Activated CD4-positive, alpha-beta T cell treated with anti-CD3 and anti-CD28 coated beads, Interleukin-2, amount 50 U/mL, for 48 hours (primary cell): Measurements from ENCODE around the gene MILR1.
"Not testable (repeated sequence)": the region's sequence is repeated elsewhere in the genome, so short reads cannot be mapped to it uniquely, and the experiment has no call there.

Experiments
- DNase-seq, 2 experiments: peaks; one replicate each; pipeline ENCODE4 v3.0.0-alpha.2; 2020

MILR1 gene, protein sequence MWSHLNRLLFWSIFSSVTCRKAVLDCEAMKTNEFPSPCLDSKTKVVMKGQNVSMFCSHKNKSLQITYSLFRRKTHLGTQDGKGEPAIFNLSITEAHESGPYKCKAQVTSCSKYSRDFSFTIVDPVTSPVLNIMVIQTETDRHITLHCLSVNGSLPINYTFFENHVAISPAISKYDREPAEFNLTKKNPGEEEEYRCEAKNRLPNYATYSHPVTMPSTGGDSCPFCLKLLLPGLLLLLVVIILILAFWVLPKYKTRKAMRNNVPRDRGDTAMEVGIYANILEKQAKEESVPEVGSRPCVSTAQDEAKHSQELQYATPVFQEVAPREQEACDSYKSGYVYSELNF

DNA sequence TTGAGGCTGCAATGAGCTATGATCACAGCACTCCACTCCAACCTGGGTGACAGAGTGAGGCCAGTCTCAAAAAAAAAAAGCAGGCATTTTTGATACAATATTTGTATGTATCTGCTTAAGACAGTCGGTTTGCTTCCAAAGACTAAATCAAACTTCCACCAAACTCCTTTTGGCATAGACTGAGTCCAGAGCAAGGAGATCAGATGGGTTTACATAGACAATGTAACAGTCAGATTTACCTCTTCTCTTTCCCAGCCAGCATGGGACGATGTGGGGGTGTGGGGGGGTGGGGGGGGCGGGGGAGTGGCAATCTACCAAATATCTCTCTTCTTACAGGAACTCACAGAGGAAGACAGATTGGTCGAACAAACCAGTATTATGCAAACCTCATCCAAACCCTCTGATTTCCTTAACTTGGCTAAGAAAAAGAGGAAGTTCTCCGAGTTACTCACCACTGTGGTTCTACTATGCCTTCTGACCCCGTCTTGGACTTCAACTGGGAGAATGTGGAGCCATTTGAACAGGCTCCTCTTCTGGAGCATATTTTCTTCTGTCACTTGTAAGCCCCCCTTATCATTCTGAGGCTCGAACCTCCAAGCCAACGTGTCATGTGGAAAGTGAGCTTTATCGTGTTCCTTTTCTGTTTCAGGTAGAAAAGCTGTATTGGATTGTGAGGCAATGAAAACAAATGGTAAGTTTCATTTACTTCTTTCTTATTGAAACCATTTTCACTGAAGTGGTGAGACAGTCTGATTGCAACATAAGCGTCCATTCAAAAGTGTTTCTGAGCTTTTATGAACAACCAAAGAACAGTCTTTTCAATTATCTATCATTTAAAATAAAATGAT, at the start of gene MILR1:
Gene MILR1 (plus strand): TSS at position 451 of the 848 bp plus-strand sequence. CDS start 54 bp downstream, at position 505.
- no peak for DNase-seq

DNA sequence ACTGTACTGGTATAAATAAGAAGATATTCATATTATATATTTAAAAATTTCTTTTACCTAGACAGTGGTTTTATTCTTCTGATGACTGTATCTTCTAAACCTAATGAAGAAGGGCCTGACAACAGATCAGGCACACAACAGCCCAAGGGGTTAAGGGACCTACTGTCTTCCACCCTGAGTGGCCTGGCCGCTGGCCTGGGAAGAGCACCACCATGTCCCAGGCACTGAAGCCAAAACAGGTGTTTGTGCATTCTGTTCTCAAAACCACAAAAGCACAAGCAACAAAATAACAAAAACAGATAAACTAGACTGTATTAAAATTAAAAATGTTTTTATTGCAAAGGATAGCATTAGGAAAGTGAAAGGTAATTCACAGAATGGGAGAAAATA, 49.2 kb upstream of the MILR1 start:
- DNase-seq: no peak

DNA sequence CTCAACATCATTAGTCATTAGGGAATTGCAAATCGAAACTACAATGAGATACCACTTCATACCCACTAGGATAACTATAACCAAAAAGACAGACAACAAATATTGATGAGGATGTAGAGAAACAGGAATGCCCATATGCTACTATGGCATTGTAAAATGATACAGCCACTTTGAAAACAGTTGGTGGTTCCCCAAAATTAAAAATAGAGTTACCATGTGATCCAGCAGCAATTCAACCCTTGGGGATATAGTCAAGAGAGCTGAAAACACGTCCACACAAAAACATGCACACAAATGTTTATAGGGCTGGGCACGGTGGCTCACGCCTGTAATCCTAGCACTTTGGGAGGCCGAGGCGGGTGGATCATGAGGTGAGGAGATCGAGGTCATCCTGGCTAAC, 48.3 kb upstream of the MILR1 start:
- DNase-seq: no peak

DNA sequence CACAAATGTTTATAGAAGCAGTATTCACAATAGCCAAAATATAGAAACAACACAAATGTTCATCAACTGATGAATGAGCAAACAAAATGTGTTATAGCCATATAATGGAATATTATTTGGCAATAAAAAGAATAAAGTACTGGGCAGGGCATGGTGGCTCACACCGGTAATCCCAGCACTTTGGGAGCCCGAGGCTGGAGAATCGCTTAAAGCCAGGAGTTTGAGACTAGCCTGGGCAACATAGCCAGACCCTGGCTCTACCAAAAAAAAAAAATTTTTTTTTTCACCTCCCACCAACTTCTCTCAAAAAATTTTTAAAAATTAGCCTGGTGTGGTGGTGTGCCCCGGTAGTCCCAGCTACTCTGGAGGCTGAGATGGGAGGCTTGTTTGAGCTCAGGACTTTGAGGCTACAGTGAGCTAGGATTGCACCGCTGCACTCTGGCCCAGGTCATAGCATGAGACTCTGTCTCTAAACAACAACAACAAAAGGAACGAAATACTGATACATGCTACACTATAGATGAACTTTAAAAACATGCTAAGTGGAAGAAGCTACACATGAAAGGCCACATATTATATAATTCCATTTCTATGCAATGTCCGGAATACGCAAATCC, 47.6 kb upstream of the MILR1 start:
- no peak for DNase-seq

DNA sequence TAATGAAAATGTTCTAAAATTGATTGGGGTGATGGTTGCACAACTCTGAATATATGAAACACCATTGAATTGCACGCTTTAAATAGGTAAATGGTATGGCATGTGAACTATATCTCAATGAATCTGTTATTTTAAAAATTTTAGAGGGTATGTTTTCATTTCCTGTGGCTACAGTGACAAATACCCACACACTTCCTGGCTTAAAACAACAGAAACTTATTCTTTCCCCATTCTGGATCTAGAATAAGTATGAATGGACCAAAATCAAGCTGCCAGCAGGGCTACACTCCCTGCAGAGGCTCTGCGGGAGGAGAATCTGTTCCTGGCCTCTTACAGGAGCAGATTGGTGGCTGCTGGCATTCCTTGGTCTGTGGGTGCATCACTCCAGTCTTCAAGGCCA, 47.0 kb upstream of the MILR1 start:
- DNase-seq: no peak

DNA sequence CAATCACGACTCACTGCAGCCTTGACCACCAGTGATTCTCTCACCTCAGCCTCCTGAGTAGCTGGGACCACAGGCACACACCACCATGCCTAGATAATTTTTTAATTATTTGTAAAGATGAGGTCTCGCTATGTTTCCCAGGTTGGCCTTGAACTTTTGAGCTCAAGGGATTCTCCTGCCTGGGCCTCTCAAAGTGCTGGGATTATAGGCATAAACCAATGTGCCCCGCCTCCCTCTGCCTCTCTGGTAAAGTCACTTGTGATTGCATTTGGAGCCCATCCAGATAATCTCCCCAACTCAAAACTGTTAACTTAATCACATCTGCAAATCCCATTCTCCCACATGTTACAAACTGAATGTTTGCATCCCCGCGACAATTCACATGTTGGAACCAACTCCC, 46.4 kb upstream of the MILR1 start:
- no peak for DNase-seq

DNA sequence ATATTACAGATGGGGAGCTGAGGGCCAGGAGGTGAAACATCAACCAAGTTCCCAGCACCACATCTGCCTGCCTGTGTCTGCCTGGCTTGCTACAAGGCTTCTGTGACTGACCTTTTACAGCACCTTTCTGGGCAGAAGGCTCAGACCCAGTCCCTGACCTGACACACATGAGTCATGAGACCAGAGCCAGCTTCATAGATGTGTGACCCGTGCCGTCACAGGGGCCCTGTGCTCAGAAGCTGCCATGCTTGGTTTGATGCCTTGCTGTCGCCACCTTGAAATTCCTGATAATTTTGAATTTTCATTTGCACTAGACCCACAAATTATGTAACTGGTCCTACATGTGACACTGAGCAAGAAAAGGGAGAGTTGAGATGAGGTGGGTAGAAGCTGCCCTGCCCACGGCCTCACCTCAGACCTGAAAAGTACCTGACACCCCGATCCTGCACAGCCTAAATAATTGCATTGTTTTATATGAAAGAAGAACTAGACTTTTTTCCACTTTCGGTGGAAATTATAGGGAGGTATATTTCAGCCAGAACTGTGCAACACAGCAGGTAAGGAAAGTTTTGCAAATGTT, 44.9 kb upstream of the MILR1 start:
- no peak for DNase-seq

DNA sequence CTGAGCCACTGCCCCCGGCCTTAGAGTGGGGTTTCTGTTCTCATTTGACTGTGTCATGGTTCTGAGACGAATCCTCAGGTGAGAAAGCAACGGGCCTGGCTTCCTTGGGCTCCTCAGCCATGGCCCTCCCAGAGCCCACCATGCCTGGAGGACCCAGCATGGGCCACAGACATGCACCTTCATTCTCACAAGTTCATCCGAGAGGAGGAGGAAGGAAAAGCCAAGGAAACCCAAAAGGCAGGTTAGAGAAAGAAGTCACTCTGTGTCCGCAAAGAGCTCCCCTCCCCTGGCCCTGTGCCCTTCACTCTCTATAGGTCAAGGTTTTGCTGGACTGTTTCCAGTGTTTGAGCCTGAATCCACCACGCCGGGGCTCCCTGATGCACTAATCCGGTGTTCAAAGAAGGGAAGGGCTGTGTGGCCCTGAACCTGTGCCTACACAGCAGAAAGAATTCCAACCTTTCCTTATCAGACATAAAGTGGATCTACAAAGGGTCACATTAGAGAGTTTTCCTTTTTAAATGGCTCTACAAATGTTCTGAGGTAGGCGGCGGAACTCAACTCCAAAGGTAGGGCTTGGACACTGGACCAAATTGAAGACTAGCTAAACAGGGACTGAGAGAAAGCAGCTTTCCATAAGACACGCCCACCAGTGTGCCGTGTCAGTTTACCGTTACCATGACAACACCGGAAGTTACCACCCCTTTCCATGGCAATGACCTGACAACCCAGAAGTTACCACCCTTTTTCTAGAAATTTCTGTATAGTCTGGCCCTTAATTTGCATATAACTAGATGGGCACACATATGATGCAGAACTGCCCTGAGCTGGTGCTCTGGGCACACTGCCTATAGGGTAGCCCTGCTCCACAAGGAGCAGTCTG, 42.4 kb upstream of the MILR1 start:
- DNase-seq: no peak

DNA sequence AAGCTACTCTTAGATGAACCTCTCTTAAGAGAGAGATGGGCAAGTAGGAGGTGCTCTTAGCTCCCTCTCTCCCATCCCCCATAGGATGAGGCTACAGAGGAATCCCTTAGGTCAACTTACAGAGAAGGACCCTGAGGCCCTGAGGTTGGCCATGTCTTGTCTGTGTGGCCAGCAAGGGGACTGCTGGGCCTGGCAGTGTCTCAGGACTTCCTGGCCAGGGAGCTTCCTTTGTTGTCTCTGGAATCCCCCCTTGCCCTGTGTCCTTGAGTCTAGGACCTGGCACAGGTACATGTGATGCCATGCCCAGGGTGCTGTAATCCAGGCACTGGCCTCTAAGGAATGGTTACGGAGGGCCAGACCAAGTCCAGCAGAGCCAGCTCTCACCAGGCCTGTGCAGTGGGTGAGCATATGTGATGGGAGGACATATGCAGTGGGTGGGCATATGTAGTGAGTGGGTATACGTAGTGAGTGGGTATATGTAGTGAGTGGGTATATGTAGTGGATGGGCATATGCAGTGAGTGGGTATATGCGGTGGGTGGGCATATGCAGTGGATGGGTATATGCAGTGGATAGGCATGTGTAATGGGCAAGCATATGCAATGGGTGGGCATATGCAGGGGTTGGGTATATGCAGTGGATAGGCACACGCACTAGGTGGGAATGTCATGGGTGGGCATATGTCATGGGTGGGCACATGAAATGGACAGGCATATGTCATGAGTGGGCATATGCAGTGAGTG, 38.0 kb upstream of the MILR1 start:
- DNase-seq: no peak

DNA sequence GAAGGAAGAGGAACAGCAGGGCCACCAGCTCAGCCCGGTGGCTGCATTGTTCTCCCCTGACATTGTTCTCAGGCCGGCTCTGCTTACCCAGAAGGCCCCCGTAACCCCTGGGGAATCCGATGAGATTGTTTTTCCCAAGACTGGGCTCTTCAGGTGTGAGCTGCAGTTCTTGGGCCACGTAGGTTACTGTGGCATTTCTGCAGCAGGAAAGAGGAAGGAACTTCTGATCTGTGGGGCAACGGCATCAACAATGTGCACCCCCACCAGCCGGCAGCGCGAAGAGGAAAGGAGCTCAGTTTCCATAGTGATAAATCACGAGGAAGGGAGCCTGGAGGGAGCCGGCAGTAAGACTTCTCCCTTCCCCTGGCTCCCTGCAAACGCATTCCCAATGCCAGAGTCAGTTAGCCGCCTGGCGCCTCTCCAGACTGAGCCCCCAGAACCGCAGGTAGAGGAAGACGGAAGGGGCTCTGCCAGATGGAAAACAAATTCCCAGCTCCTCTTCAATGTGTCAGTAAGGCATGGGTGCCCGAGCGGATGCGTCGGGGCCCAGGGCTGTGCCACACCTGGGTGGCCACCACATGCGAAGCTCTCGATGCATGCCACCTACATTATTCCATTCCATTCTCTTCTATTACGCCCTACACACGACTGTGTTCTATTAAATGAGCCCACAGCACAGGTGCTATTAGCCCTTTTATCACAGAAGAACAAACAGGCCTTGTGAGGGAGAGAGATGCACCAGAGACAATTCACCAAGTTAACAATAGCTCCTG, 36.7 kb upstream of the MILR1 start:
- no peak for DNase-seq

DNA sequence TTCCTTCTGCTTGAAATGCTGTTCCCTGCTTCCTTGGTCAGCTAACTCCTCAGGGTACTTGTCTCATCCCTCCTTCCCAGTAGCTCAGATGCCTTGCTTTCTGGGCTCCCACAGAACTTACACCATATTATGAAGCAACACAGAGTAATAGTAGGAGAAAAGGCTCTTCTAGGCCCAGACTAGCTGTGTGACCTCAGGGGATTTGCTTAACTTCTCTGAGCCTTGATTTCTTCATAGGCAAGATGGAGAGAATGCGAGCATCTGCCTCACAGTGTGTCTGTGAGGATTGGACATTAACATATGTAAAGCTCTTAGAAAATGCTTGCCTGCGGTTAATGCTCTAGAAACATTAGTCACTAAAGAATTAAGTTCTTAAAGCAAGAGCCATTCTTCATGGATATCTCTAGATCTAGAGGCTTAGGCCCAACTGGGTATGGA, 36.0 kb upstream of the MILR1 start:
- DNase-seq: no peak

DNA sequence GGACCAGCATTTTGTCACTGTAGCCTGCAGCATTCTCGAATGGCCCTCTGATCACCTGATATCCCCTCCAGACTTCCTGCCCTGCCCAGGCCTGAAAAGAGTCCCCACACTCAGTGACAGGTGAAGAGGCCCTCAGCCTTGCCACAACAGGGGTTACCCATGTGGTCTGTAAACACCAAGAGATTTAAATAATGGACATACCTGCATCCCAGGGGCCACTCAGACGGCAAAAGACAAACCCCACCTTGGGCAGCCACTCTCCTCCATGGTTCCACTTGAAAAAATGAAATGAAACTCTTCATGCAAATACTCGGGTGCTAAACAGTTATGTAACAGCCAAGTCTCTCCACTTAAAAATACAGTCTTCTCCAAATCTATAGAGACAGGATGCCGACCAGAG, 35.4 kb upstream of the MILR1 start:
- DNase-seq: no peak

DNA sequence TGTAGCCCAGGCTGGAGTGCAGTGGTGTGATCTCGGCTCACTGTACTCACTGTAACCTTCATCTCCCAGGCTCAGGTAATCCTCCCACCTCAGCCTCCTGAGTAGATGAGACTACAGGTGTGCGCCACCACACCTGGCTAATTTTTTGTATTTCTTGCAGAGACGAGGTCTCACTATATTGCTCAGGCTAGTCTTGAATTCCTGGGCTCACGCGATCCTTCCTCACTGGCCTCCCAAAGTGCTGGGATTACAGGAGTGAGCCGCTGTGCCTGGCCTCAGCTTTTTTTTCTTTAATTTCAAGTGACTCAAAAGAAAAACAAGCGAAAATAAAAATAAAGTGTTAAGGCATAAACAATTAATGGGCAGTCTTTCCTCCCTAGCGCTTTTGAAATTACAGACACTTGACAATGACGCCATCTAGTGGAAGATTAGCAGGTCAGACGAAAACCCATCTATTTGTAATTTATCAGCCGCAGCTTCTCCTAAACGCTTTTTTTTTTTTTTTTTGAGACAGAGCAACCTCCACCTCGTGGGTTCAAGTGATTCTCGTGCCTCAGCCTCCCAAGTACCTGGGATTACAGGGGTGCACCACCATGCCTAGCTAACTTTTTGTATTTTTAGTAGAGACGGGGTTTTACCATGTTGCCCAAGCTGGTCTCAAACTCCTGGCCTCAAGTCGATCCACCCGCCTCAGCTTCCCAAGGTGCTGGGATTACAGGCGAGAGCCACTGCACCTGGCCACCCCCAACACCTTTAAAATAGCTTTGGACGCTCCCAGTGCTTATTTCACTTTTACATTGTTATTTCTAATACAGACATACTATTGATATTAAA, 30.2 kb upstream of the MILR1 start:
- DNase-seq: no peak

DNA sequence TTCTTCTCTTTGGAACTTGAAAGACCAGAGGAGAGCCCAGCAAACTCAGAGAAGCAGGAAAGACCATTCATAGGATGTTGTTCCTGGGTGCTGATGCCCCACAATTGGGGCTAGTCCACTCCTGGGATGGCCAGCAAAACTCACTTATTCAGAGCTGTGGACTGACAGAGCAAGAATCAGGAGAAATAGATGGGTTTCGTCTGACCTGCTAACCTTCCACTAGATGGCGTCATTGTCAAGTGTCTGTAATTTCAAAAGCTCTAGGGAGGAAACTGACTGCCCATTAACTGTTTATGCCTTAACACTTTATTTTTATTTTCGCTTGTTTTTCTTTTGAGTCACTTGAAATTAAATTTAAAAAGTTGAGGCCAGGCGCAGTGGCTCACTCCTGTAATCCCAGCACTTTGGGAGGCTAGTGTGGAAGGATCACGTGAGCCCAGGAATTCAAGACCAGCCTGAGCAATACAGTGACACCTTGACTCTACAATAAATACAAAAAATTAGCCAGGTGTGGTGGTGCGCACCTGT, 28.7 kb upstream of the MILR1 start:
- DNase-seq: peak in 1 of 2 experiments; percentile 20

DNA sequence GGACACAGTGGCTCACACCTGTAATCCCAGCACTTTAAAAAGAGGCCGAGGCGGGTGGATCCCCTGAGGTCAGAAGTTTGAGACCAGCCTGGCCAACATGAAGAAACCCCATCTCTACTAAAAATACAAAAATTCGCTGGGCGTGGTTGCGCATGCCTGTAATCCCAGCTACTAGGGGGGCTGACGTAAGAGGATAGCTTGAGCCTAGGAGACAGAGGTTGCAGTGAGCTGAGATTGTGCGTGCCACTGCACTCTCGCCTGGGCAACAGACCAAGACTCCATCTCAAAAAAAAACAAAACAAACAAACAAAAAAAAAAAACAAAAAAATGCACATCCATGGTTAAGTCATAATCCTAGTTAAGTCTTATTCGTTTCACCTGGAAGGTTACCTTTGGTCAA, 26.8 kb upstream of the MILR1 start:
- DNase-seq: not testable (repeated sequence)

DNA sequence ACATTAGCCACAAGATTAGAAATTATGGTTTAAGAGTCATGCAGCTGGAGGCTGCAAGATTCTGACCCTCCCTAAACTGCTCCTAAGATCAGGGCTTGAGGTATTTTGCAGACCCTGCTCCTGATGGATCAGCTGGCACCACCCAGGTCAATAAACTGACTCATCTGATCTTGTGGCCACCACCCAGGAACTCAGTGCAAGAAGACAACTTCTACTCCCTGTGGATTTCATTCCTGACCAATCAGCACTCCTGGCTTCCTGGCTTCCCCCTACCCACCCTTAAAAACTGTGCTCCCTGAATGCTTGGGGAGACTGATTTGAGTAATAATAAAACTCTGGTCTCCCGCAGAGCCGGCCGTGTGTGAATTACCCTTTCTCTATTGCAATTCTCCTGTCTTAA, 25.0 kb upstream of the MILR1 start:
- DNase-seq: no peak

DNA sequence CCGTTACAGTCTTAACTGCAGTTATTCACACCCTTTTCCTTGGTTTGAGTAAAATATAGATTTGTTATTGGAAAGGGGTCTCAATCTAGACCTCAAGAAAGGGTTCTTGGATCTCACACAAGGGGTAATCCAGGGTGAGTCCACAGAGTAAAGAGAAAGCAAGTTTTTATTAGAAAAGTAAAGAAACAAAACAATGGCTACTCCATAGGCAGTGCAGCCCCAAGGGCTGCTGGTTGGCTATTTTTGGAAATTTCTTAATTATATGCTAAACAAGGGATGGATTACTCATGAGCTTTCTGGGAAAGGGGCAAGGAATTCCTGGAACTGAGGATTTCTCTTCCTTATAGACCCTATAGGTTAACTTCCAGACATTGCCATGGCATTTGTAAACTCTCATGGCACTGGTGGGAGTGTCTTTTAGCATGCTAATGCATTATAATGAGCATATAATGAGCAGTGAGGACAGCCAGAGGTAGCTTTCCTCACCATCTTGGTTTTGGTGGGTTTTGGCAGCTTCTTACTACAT, 24.5 kb upstream of the MILR1 start:
- DNase-seq: no peak

DNA sequence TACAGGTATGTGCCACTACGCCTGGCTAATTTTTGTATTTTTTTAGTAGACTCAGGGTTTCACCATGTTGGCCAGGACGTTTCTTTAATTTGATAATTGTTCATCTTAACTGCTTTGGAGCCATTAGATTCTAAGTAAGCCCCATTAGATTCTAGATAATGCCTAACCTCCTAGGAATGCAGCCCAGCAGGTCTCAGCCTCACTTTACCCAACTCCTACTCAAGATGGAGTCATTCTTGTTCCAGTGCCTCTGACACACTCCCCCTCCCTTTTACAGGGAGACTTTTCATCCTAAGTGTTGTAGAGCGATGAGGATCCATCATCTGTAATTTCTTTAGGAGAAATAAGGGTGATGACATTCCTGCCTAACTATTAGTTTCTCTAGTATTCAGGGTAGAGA, 23.7 kb upstream of the MILR1 start:
- DNase-seq: no peak

DNA sequence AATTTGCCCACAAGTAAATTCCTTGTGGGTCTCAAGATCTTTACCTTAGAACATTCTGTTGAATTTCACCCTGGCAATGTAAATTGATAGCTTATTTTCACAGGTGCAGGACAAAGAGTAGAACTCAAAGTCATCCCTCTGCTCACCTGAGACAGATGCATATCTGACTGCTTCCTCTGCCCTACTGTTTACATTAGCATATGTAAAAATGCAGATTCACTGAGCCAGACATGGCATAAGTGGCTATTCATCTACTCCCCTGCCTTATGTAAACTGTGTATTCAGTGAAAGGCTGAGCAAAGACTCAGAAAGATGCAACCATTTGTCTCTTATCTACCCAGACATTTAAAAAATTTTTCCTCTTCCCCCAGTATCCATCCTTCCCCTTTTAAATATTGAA, 22.3 kb upstream of the MILR1 start:
- DNase-seq: no peak
